Transverse colon (tissue), 3 donors: Measurements from ENCODE around the gene LUC7L2.

ENCODE experiments used
- EP300 ChIP-seq: sonication (generic); formaldehyde crosslinking; IDR thresholded peaks from one replicate; pipeline ENCODE4 v1.6.1; 2017; ENCODE audit warnings: antibody characterized with exemption, low read depth
- TF ChIP-seq, protein P1 (sequence below), 5 experiments: fragments of 200-600 bp in 3 of 5; fragments of 450-650 bp in 2 of 5; sonication (generic) in 3 of 5; IDR thresholded peaks; 1 replicate in 2 of 5; 2 replicates in 3 of 5; pipeline ENCODE4 v1.5.1; 2016 to 2017; ENCODE audit warnings: antibody characterized with exemption in 5 of 5, inconsistent platforms in 3 of 5, mild to moderate bottlenecking in 2 of 5, moderate library complexity in 1 of 5

DNA sequence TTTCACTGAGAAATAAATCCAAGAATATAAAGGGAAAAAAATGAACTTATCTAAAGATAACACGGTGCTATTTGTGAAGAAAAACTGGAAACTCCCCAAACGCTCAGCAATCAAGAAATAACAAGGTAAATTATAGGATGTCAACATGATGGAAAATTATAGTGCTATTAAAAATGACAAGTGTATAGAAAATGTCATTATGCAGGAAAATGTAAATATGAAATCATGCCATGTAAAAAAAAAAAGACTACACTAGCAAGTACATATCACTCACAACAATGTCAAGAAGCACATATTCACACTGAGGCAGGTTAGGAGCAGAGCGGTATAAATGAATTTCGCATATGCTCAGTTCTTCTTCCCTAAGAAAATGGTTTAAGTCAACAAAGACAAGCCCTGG lies 96.1 kb downstream of the LUC7L2 start:
- TF ChIP-seq EP300: no peak
- TF ChIP-seq, protein P1, sequence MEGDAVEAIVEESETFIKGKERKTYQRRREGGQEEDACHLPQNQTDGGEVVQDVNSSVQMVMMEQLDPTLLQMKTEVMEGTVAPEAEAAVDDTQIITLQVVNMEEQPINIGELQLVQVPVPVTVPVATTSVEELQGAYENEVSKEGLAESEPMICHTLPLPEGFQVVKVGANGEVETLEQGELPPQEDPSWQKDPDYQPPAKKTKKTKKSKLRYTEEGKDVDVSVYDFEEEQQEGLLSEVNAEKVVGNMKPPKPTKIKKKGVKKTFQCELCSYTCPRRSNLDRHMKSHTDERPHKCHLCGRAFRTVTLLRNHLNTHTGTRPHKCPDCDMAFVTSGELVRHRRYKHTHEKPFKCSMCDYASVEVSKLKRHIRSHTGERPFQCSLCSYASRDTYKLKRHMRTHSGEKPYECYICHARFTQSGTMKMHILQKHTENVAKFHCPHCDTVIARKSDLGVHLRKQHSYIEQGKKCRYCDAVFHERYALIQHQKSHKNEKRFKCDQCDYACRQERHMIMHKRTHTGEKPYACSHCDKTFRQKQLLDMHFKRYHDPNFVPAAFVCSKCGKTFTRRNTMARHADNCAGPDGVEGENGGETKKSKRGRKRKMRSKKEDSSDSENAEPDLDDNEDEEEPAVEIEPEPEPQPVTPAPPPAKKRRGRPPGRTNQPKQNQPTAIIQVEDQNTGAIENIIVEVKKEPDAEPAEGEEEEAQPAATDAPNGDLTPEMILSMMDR (IDR thresholded peaks at IDR 0.05): no peak
